Heart left ventricle (tissue), 16 donors: ENCODE data around the gene ZDHHC18. TPM values are rescaled to one million over a fixed set of nuclear protein-coding genes. Genes with fewer than 3 reads are reported as not detected.

Source experiments
- ATAC-seq, 4 donors: fragments of 200-7000 bp; cut with Tn5 transposase; one replicate each; pipeline ENCODE4 v1.9.1; 2020 to 2022; ENCODE audit warnings: moderate library complexity in 4 of 4, mild to moderate bottlenecking in 3 of 4, moderate number of reproducible peaks in 1 of 4
- DNase-seq, 5 donors: peaks; one replicate each; pipeline ENCODE4 v3.0.0-alpha.2; 2020
- H3K27ac ChIP-seq, 12 donors: fragments of 200-600 bp; sonication (generic) in 4 of 12; one replicate each; pipeline versions ENCODE4 v1.5.0 to v1.8.0; 2016 to 2022; ENCODE audit warnings: mild to moderate bottlenecking in 2 of 12
- H3K27me3 ChIP-seq, 9 donors: fragments of 200-600 bp; sonication (generic) in 2 of 9; one replicate each; pipeline versions ENCODE4 v1.5.1 to v1.8.0; 2016 to 2022; ENCODE audit warnings: mild to moderate bottlenecking in 3 of 9
- H3K36me3 ChIP-seq, 9 donors: fragments of 200-600 bp; sonication (generic) in 2 of 9; one replicate each; pipeline versions ENCODE4 v1.5.0 to v1.8.0; 2018 to 2022; ENCODE audit warnings: mild to moderate bottlenecking in 2 of 9
- H3K4me1 ChIP-seq, 12 donors: fragments of 200-600 bp; sonication (generic) in 4 of 12; one replicate each; pipeline versions ENCODE4 v1.5.0 to v1.8.0; 2016 to 2022; ENCODE audit warnings: mild to moderate bottlenecking in 3 of 12
- H3K4me3 ChIP-seq, 12 donors: fragments of 200-600 bp; sonication (generic) in 4 of 12; one replicate each; pipeline versions ENCODE4 v1.5.0 to v1.8.0; 2017 to 2022; ENCODE audit warnings: mild to moderate bottlenecking in 9 of 12, moderate library complexity in 4 of 12
- H3K9me3 ChIP-seq, 12 donors: fragments of 200-600 bp; sonication (generic) in 4 of 12; one replicate each; pipeline versions ENCODE4 v1.5.0 to v1.8.0; 2016 to 2022; ENCODE audit warnings: mild to moderate bottlenecking in 1 of 12
- POLR2A ChIP-seq, 2 donors: fragments of 450-650 bp; IDR thresholded peaks; one replicate each; pipeline ENCODE4 v1.6.1; 2017; ENCODE audit warnings: antibody characterized with exemption in 2 of 2, mild to moderate bottlenecking in 2 of 2, moderate library complexity in 2 of 2
- WGBS, 4 donors: extraction: QIAGEN DNeasy Blood & Tissue Kit in 2 of 4; methylation state at CpG; one replicate each; pipeline versions ENCODE4 v1.1.5 to v1.1.7; 2013 to 2018; 5-methylcytosine and 5-hydroxymethylcytosine counted together
- intact Hi-C, 10 donors: fragments of 100-400 bp; cut with DNase I; formaldehyde crosslinking; loops; one replicate each; pipeline versions ENCODE4 v1.11.1 to v1.14.2; 2022
- polyA plus RNA-seq, 2 donors: library from polyadenylated mRNA; stranded (reverse); fragments of 200-250 nt; gene quantifications; one replicate each; pipeline ENCODE4 v1.2.3, GENCODE V29; 2013
- total RNA-seq, 9 donors: library from RNA; depleted of rRNA in 2 of 9; stranded (reverse); fragments of >200 nt in 2 of 9; fragmentation: NEBNext Ultra II Directional in 3 of 9; extraction: Animal tissue kit (Norgen Biotek cat#: 25700) in 3 of 9; gene quantifications; one replicate each; pipeline versions ENCODE4 v1.1.0 to v1.2.4, GENCODE V29; 2016 to 2023
- TF ChIP-seq, protein P1 (sequence below), 12 donors: fragments of 200-600 bp; sonication (generic) in 4 of 12; IDR thresholded peaks; one replicate each; pipeline versions ENCODE4 v1.5.0 to v1.8.0; 2018 to 2022; ENCODE audit warnings: antibody characterized with exemption in 12 of 12, mild to moderate bottlenecking in 5 of 12
- donor health status: ischemic (EF 13 %, LVEDD 7.1; RV severe dilation, severe dysfunction).
- donor health status: healthy with polysubstance abuse.
- donor health status: DM: no; HTN: yes; CAD: no.
- donor health status: DM: no; HTN: no; CAD: no.
- donor health status: ischemic (EF 25% LVEDD 6.9; RV normal size, moderate dysfunction).
- donor health status: ischemic (EF 25% LVEDD 5.7; RV mildly dilated, moderate dysfunction).
- donor health status: healthy.
- donor health status: DM: yes; HTN: yes; CAD: no.
- donor health status: ischemic (EF 35%, LVEDD 5.7; RV mildly dilated, moderate dysfunction).
- donor health status: nonischemic (EF 11% LVEDD 7.7; RV severe dilation, severe dysfunction).
- donor health status: DM: yes; HTN: yes; CAD: no.
- donor health status: PGD.
- donor health status: ischemic (EF 29% LVEDD 5.4; RV normal size, mild dysfunction).
- donor health status: nonischemic (EF 23%, LVEDD 6.1; RV moderate dilation, normal function).

ZDHHC18 gene
- total and polyA plus RNA-seq, 11 donors, result 8.7 to 22.5 (median 12.2) TPM

- peak in 4 of 5 donors; percentile 80 to 87 (median 84) for DNase-seq
- peaks cover 0 to 43% (median 24%) of the 10 kb centered on the region in 9 donors for H3K36me3 ChIP-seq
- intact Hi-C loops, result loop anchor here in 3 of 10 donors (2.0 to 5.0 kb wide), 4 partner anchors 31 to 42 kb away; no protein-coding TSS in a partner anchor
- H3K9me3 ChIP-seq, result no peaks in the 10 kb centered on the region
- H3K27me3 ChIP-seq, result no peaks in the 10 kb centered on the region
- no peak overlapping the region for H3K4me3 ChIP-seq
- peak; percentile 20 to 58 (median 34) for ATAC-seq
- TF ChIP-seq POLR2A (IDR thresholded peaks at IDR 0.05), result peak in 1 of 2 donors; percentile 29
- TF ChIP-seq, protein P1, sequence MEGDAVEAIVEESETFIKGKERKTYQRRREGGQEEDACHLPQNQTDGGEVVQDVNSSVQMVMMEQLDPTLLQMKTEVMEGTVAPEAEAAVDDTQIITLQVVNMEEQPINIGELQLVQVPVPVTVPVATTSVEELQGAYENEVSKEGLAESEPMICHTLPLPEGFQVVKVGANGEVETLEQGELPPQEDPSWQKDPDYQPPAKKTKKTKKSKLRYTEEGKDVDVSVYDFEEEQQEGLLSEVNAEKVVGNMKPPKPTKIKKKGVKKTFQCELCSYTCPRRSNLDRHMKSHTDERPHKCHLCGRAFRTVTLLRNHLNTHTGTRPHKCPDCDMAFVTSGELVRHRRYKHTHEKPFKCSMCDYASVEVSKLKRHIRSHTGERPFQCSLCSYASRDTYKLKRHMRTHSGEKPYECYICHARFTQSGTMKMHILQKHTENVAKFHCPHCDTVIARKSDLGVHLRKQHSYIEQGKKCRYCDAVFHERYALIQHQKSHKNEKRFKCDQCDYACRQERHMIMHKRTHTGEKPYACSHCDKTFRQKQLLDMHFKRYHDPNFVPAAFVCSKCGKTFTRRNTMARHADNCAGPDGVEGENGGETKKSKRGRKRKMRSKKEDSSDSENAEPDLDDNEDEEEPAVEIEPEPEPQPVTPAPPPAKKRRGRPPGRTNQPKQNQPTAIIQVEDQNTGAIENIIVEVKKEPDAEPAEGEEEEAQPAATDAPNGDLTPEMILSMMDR (IDR thresholded peaks at IDR 0.05), result peak in 3 of 12 donors; percentile 9 to 35 (median 29)
- 85 to 100% (median 92%) methylated on average over 2 of the region's 2 CpGs for WGBS, 4 donors
- peak overlapping the region; percentile 41 to 100 (median 98) for H3K27ac ChIP-seq
- peaks cover 12 to 77% (median 65%) of the 10 kb centered on the region in 12 donors for H3K4me1 ChIP-seq
Measured at GRCh38 chr1:26784023-26784871, 42.2 kb upstream of the ZDHHC18 start.

DNA sequence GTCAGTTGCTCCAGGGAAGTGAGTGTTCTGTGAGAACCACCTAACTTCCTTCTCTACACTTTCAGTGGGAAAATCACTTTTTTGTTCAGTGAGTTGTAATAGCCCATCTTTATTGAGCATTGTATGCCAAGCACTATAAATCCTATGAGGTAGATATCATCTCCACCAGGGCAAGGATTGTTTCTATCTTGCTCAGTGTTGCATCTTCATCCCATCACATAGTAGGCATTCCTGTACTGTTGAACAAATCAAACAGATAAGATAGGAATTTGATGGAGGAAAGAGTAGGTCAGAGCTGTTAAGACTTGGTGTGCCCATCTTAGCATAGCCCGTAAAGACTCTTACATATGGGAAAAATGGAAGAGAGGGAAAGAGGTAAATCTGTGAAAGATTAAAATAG, 41.6 kb upstream of the ZDHHC18 start:
- TF ChIP-seq POLR2A (IDR thresholded peaks at IDR 0.05), result no peak
- TF ChIP-seq, protein P1 (IDR thresholded peaks at IDR 0.05), result no peak
- no peaks in the 10 kb centered on the region for H3K9me3 ChIP-seq
- peaks cover 12 to 84% (median 71%) of the 10 kb centered on the region in 12 donors for H3K4me1 ChIP-seq
- 86 to 100% (median 91%) methylated on average over 1 of the region's 1 CpG for WGBS, 4 donors
- intact Hi-C loops, result loop anchor here in 9 of 10 donors (1.0 to 5.0 kb wide), 8 partner anchors 32 to 108 kb away; partner anchors contain the start of gene ARID1A (in 1 of the 9)
- no peak overlapping the region for H3K4me3 ChIP-seq
- ATAC-seq, result no peak
- H3K27me3 ChIP-seq, result no peaks in the 10 kb centered on the region
- peak overlapping the region in 11 of 12 donors; percentile 79 to 100 (median 99) for H3K27ac ChIP-seq
- no peak for DNase-seq
- H3K36me3 ChIP-seq, result peaks cover 0 to 37% (median 18%) of the 10 kb centered on the region in 9 donors

DNA sequence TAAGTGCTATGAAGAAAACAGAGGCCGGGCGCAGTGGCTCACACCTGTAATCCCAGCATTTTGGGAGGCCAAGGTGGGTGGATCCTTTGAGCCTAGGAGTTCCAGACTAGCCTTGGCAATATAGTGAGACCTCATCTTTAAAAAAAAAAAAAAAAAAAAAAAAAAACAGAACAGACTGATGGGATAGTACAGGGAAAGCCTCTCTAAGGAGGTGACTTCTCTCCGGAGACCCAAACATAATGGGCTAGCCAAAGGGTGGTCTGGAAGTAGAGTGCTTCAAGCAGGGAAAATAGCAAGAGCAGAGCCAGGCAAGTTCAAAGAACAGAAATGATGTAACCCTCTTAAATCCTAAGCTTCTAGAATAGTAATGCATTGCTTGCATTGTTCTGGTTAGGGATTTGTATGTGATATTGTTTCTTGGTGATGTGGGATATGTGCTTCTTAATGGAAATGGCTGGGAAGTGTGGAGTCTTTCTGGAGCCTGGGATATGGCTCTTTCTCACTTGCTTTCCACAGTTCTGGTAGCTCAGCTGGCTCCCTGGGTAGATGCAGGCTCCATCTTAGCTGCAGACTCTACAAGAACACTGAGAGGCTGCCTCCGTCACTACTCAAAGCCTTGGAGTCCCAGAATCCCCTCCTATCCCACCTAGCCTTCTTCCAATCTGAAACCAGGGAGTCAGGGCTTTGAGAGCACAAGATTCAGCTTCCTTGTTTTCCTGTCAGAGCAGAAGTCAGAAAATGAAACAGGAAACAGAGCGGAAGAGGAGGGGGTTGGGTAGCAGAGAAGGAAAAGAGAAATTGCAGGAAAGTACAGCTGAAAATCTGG, 40.7 kb upstream of the ZDHHC18 start:
- 66 to 75% (median 69%) methylated on average over 5 of the region's 5 CpGs for WGBS, 4 donors
- intact Hi-C loops, result loop anchor here in 7 of 10 donors (1.0 to 5.0 kb wide), 8 partner anchors 33 to 109 kb away; partner anchors contain the start of gene ARID1A (in 1 of the 7)
- TF ChIP-seq, protein P1 (IDR thresholded peaks at IDR 0.05), result no peak
- no peak for TF ChIP-seq POLR2A (IDR thresholded peaks at IDR 0.05)
- ATAC-seq (no peak), DNase-seq (peak in 1 of 5 donors; percentile 48)
- Histone ChIP-seq H3K27ac (peak overlapping the region; percentile 96 to 100 (median 99)), H3K9me3 (no peaks in the 10 kb centered on the region), H3K4me1 (peaks cover 12 to 89% (median 77%) of the 10 kb centered on the region in 12 donors), H3K36me3 (peaks cover 0 to 27% (median 8%) of the 10 kb centered on the region in 9 donors), H3K27me3 (no peaks in the 10 kb centered on the region), H3K4me3 (peak overlapping the region in 4 of 12 donors; percentile 75 to 88 (median 78))
